ENCODE data around the gene PLA2G2A.
"Not testable (repeated sequence)": the region's sequence is repeated elsewhere in the genome, so short reads cannot be mapped to it uniquely, and the experiment has no call there.

PLA2G2A gene

DNA sequence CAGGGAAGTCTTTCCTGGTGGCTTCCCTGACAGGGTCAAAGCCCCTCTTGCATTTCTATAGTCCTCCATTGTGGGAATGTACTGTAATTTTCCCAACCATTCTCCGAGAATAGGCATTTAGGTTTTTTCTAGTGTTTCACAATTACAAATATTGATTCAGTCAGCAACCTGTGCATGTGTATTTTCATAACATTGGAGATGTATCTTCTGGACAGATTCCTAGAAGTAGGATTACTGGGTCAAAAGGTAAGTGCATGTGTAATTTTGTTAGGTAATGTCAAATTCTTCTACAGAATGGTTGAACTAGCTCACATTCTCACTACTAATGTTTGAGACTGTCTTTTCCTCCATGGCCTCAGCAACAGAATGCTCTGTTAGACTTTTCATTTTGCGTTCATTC is 8.3 kb upstream of the PLA2G2A start:
- Histone ChIP-seq H2BK12ac (ENCODE audit: low read length) (no peak overlapping the region), H2AFZ (ENCODE audit: low read length) (no peak overlapping the region), H3K9ac (ENCODE audit: low read depth, low read length, poor library complexity) (no peak overlapping the region), H3K79me1 (ENCODE audit: low read depth, low read length) (no peaks in the 10 kb centered on the region), H3K14ac (ENCODE audit: low read length) (no peak overlapping the region), H3K4ac (ENCODE audit: low read length) (no peak overlapping the region), H3K18ac (ENCODE audit: low read length) (no peak overlapping the region), H3K27ac (replicated peaks; ENCODE audit: low read length) (no peak overlapping the region), H3K36me3 (replicated peaks in 1 of 2; ENCODE audit: control insufficient read depth in 2 of 2, insufficient read depth in 2 of 2, low read length in 2 of 2) (no peaks in the 10 kb centered on the region), H3K23ac (ENCODE audit: low read depth, low read length, poor library complexity) (no peak overlapping the region), H3K4me3 (ENCODE audit: low read length in 2 of 2) (no peak overlapping the region), H4K8ac (ENCODE audit: low read depth, low read length) (no peak overlapping the region), H2BK120ac (ENCODE audit: low read depth, low read length) (no peak overlapping the region), H4K91ac (ENCODE audit: low read depth, low read length, poor library complexity) (no peak overlapping the region), H2BK15ac (ENCODE audit: low read length) (no peak overlapping the region), H3K27me3 (ENCODE audit: control insufficient read depth in 3 of 3, insufficient read depth in 3 of 3, low read depth in 1 of 3, low read length in 3 of 3) (peaks cover 0 to 17% (median 0%) of the 10 kb centered on the region in 3 experiments), H2AK5ac (ENCODE audit: low read depth, low read length) (no peak overlapping the region), H3K4me1 (ENCODE audit: control insufficient read depth in 2 of 2, insufficient read depth in 1 of 2, low read depth in 1 of 2, low read length in 2 of 2) (no peaks in the 10 kb centered on the region), H3K4me2 (ENCODE audit: insufficient read depth, low read length, poor library complexity, severe bottlenecking) (no peak overlapping the region), H3K9me3 (replicated peaks in 1 of 2; ENCODE audit: control insufficient read depth in 2 of 2, insufficient read depth in 1 of 2, low read depth in 1 of 2, low read length in 2 of 2) (no peaks in the 10 kb centered on the region), H2BK5ac (ENCODE audit: low read length) (no peak overlapping the region)
- DNase-seq (ENCODE audit: low spot score) = no peak
- whole genome bisulfite sequencing, 2 donors (ENCODE audit: extremely low coverage in 2 of 2, insufficient read length in 2 of 2, insufficient replicate concordance in 1 of 2) = no CpG with 5 or more reads among the region's 2 CpGs

GRCh38 chr1:19984409-19985016 is 5.1 kb upstream of the PLA2G2A start:
- not testable (repeated sequence) for H3K36me3 ChIP-seq (replicated peaks in 1 of 2; ENCODE audit: control insufficient read depth in 2 of 2, insufficient read depth in 2 of 2, low read length in 2 of 2); H2BK12ac ChIP-seq (ENCODE audit: low read length); H2AK5ac ChIP-seq (ENCODE audit: low read depth, low read length); H3K18ac ChIP-seq (ENCODE audit: low read length); H3K4me3 ChIP-seq (ENCODE audit: low read length in 2 of 2); H2BK15ac ChIP-seq (ENCODE audit: low read length); H3K79me1 ChIP-seq (ENCODE audit: low read depth, low read length); H2BK5ac ChIP-seq (ENCODE audit: low read length); H3K9me3 ChIP-seq (replicated peaks in 1 of 2; ENCODE audit: control insufficient read depth in 2 of 2, insufficient read depth in 1 of 2, low read depth in 1 of 2, low read length in 2 of 2); H3K27ac ChIP-seq (replicated peaks; ENCODE audit: low read length); H4K8ac ChIP-seq (ENCODE audit: low read depth, low read length); DNase-seq (ENCODE audit: low spot score); H4K91ac ChIP-seq (ENCODE audit: low read depth, low read length, poor library complexity); H3K4me2 ChIP-seq (ENCODE audit: insufficient read depth, low read length, poor library complexity, severe bottlenecking); H3K23ac ChIP-seq (ENCODE audit: low read depth, low read length, poor library complexity); H3K4me1 ChIP-seq (ENCODE audit: control insufficient read depth in 2 of 2, insufficient read depth in 1 of 2, low read depth in 1 of 2, low read length in 2 of 2); H2BK120ac ChIP-seq (ENCODE audit: low read depth, low read length); H2AFZ ChIP-seq (ENCODE audit: low read length); H3K14ac ChIP-seq (ENCODE audit: low read length); H3K4ac ChIP-seq (ENCODE audit: low read length); H3K9ac ChIP-seq (ENCODE audit: low read depth, low read length, poor library complexity)
- no CpG with 5 or more reads among the region's 32 CpGs for WGBS, 2 donors (ENCODE audit: extremely low coverage in 2 of 2, insufficient read length in 2 of 2, insufficient replicate concordance in 1 of 2)
- peaks cover 0 to 31% (median 0%) of the 10 kb centered on the region in 3 experiments for H3K27me3 ChIP-seq (ENCODE audit: control insufficient read depth in 3 of 3, insufficient read depth in 3 of 3, low read depth in 1 of 3, low read length in 3 of 3)

DNA sequence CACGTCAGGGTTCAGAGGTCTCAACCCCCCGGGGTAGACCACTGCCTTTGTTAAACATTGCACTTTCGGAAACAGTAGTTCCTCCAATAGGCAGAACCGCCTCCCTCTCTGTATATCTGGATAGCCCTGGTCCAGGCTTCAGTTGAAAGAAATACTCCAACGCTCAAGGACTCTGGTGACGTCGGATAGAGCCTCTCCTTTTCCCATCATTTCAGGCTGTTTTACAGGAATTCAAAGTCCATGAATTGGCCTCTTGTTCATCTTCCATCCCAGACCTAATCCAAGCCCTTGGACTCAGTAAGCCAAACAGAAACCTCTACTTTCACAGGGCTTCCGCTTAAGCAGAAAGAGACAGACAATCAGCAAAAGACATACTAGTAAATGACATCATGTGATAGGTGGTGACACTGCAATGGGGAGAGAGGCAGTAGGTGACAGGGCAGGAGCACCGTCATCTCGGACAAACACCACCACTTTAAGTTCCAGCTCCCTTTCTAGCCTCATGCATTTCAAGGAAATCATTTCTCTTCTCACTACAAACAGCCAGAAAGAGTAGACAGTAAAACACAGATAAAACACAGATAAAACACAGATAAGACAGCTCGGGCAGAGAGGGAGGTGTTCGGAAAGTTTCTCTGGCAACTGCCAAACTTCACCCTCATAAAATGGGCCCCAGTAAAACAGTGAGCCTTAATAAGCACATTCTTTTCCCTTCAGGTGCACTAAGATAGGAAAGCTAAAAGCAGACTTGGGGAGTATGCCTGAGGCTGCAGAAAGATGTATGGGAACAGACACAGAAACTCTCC is 2.3 kb upstream of the PLA2G2A start:
- Histone ChIP-seq H2BK12ac (ENCODE audit: low read length) (no peak overlapping the region), H3K27me3 (ENCODE audit: control insufficient read depth in 3 of 3, insufficient read depth in 3 of 3, low read depth in 1 of 3, low read length in 3 of 3) (peaks cover 0 to 21% (median 0%) of the 10 kb centered on the region in 3 experiments), H2BK15ac (ENCODE audit: low read length) (no peak overlapping the region), H3K4me1 (ENCODE audit: control insufficient read depth in 2 of 2, insufficient read depth in 1 of 2, low read depth in 1 of 2, low read length in 2 of 2) (no peaks in the 10 kb centered on the region), H4K91ac (ENCODE audit: low read depth, low read length, poor library complexity) (no peak overlapping the region), H3K4me2 (ENCODE audit: insufficient read depth, low read length, poor library complexity, severe bottlenecking) (no peak overlapping the region), H3K36me3 (replicated peaks in 1 of 2; ENCODE audit: control insufficient read depth in 2 of 2, insufficient read depth in 2 of 2, low read length in 2 of 2) (no peaks in the 10 kb centered on the region), H2AK5ac (ENCODE audit: low read depth, low read length) (no peak overlapping the region), H2BK120ac (ENCODE audit: low read depth, low read length) (no peak overlapping the region), H3K27ac (replicated peaks; ENCODE audit: low read length) (no peak overlapping the region), H3K4me3 (ENCODE audit: low read length in 2 of 2) (no peak overlapping the region), H2BK5ac (ENCODE audit: low read length) (no peak overlapping the region), H3K79me1 (ENCODE audit: low read depth, low read length) (no peaks in the 10 kb centered on the region), H4K8ac (ENCODE audit: low read depth, low read length) (no peak overlapping the region), H3K9me3 (replicated peaks in 1 of 2; ENCODE audit: control insufficient read depth in 2 of 2, insufficient read depth in 1 of 2, low read depth in 1 of 2, low read length in 2 of 2) (no peaks in the 10 kb centered on the region), H3K4ac (ENCODE audit: low read length) (no peak overlapping the region), H3K18ac (ENCODE audit: low read length) (no peak overlapping the region), H3K14ac (ENCODE audit: low read length) (no peak overlapping the region), H3K9ac (ENCODE audit: low read depth, low read length, poor library complexity) (no peak overlapping the region), H3K23ac (ENCODE audit: low read depth, low read length, poor library complexity) (no peak overlapping the region), H2AFZ (ENCODE audit: low read length) (no peak overlapping the region)
- WGBS, 2 donors (ENCODE audit: extremely low coverage in 2 of 2, insufficient read length in 2 of 2, insufficient replicate concordance in 1 of 2) = no CpG with 5 or more reads among the region's 12 CpGs
- no peak for DNase-seq (ENCODE audit: low spot score)

- Histone ChIP-seq H2BK5ac (ENCODE audit: low read length) (no peak overlapping the region), H2AK5ac (ENCODE audit: low read depth, low read length) (no peak overlapping the region), H3K18ac (ENCODE audit: low read length) (no peak overlapping the region), H3K23ac (ENCODE audit: low read depth, low read length, poor library complexity) (no peak overlapping the region), H2BK15ac (ENCODE audit: low read length) (no peak overlapping the region), H3K9ac (ENCODE audit: low read depth, low read length, poor library complexity) (no peak overlapping the region), H3K14ac (ENCODE audit: low read length) (no peak overlapping the region), H3K36me3 (replicated peaks in 1 of 2; ENCODE audit: control insufficient read depth in 2 of 2, insufficient read depth in 2 of 2, low read length in 2 of 2) (no peaks in the 10 kb centered on the region), H4K91ac (ENCODE audit: low read depth, low read length, poor library complexity) (no peak overlapping the region), H3K27ac (replicated peaks; ENCODE audit: low read length) (no peak overlapping the region), H3K4ac (ENCODE audit: low read length) (no peak overlapping the region), H3K4me2 (ENCODE audit: insufficient read depth, low read length, poor library complexity, severe bottlenecking) (no peak overlapping the region), H4K8ac (ENCODE audit: low read depth, low read length) (no peak overlapping the region), H3K79me1 (ENCODE audit: low read depth, low read length) (no peaks in the 10 kb centered on the region), H3K4me1 (ENCODE audit: control insufficient read depth in 2 of 2, insufficient read depth in 1 of 2, low read depth in 1 of 2, low read length in 2 of 2) (no peaks in the 10 kb centered on the region), H3K9me3 (replicated peaks in 1 of 2; ENCODE audit: control insufficient read depth in 2 of 2, insufficient read depth in 1 of 2, low read depth in 1 of 2, low read length in 2 of 2) (no peaks in the 10 kb centered on the region), H3K4me3 (ENCODE audit: low read length in 2 of 2) (no peak overlapping the region), H2AFZ (ENCODE audit: low read length) (no peak overlapping the region), H3K27me3 (ENCODE audit: control insufficient read depth in 3 of 3, insufficient read depth in 3 of 3, low read depth in 1 of 3, low read length in 3 of 3) (peaks cover 0 to 27% (median 0%) of the 10 kb centered on the region in 3 experiments), H2BK120ac (ENCODE audit: low read depth, low read length) (no peak overlapping the region), H2BK12ac (ENCODE audit: low read length) (no peak overlapping the region)
- no CpG with 5 or more reads among the region's 1 CpG for WGBS, 2 donors (ENCODE audit: extremely low coverage in 2 of 2, insufficient read length in 2 of 2, insufficient replicate concordance in 1 of 2)
- DNase-seq (ENCODE audit: low spot score) = no peak
Measured at GRCh38 chr1:19981170-19981506, 1.7 kb upstream of the PLA2G2A start.
